GM18502 (cell line): ENCODE measurements around the gene CTNNA2.

Experiments used
- ATAC-seq: cut with Tn5 transposase; IDR thresholded peaks from one replicate; pipeline ENCODE4 v1.9.1; 2021; ENCODE audit warnings: mild to moderate bottlenecking; ENCODE audit not compliant: unreplicated experiment, poor library complexity

CTNNA2 gene

DNA sequence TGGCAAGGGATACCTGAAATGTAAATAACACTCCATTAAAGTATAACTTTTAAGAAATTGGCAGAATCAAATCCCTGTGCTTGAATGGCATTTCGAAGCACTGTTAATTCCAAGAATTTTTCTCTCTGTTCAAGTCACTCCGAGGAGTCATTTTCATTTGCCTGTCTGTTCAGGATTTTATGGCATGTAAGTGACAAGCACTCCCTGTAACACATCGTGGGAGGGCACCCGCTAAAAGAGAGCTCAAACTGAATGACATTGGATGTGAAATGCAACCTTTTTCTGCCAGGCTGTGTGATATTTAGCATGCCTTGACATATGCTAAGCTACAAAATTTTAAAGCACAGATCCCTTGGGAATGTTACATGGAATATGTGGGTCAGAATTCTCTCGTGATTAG lies 452.1 kb downstream of the CTNNA2 start:
- no peak for ATAC-seq

DNA sequence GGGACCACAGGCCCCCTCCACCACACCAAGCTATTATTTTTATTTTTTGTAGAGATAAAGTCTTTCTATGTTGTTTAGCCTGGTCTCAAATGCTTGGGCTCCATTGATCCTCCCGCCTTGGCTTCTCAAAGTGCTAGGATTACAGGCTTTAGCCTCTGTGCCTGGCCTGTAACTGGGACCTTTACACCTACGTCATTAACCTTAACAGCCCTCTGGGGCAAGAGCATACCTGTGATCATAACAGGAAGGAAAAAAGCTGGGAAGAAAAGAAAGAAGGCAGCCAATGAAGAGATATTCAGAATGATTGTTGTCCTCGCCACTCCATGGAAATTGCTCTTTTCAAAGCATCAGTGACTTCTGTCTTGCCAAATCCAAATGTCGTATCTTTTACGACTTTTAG lies 453.5 kb downstream of the CTNNA2 start:
- no peak for ATAC-seq

DNA sequence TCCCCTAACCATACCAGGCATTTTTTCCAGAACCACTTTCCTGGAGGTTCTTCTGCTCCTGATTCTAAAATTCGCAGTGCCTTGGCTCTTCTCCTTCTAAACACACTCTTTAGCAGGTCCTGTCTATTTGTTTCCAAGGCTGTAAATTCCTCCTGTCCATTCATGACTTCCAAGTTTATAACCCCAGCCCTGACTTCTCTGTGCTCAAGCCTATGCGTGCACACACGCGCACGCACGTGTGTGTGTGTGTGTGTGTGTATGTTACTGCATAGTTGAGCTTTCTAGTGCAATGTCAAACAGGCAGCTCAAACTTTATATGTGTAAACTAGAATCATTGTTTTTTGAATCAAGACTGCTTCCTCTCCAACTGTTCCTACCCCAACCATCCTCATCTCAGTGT lies 454.0 kb downstream of the CTNNA2 start:
- no peak for ATAC-seq

DNA sequence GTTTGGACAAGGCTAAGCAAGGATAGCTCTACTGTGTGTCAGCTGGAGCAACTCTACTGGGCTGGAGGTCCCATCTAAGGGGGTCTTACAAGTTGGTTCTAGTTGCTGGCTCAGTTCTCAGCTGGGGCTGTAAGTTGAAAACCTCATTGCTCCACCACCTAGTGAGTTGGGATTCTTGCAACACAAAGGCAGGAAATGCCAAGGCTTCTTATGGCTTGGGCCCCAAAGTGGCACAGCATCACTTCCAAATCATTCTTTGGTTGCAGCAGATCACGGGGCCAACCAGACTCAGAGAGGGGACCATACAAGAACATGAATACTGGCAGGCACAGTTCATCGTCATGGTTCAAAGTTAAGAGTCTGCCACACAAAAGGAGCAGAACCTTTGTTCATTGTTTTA lies 459.0 kb downstream of the CTNNA2 start:
- no peak for ATAC-seq

DNA sequence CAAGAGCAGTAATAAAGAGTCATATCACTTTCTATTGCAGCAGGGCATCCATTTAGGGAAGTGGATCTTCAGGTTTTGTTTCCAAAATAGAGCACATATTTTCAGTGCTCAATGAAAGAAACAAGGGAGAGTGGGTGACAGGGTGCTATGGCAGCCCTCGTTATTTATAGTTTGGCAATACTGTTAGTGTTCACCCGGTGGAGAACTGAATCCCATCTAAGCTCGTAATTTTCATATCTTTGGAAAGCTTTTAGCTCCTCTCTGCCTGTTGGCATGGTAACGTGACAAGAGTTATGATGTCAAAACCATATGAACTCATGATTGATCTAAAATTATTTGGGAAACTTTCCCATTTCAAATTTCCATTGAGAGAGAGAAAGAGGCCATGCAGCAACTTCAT lies 459.8 kb downstream of the CTNNA2 start:
- no peak for ATAC-seq

DNA sequence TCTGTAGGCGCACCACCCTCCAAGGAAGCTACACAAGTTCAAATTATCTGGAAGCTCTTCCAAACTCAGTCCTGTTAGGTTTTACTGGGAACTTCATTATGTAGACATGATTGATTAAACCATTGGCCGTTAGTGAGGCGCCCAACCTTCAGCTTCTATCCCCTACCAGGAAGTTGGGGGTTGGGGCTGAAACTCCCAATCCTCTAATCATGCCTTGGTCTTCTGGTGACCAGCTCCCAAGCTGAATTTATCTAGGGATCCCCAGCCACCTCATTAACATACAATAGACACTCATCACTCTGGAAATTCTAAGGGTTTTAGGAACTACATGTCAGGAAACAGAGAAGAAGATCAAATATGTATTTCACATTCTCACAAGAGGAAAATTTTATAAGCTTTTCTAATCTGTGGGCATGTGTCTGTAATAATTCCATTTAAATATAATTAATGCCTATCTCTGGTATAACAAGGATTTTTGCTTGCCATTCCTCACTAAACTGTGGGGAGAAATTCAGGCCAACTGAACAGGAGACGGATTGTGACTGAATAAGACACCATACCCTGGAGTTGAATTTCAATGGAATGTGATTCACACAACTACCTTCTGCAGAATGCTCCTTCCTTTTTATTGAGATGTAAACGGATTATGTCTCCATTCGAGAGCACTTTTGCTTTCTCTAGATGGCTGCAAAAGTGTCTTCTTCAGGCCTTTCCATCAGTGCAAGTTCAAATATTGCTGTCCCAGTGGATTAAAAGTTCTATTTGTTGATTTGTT lies 463.1 kb downstream of the CTNNA2 start:
- no peak for ATAC-seq

DNA sequence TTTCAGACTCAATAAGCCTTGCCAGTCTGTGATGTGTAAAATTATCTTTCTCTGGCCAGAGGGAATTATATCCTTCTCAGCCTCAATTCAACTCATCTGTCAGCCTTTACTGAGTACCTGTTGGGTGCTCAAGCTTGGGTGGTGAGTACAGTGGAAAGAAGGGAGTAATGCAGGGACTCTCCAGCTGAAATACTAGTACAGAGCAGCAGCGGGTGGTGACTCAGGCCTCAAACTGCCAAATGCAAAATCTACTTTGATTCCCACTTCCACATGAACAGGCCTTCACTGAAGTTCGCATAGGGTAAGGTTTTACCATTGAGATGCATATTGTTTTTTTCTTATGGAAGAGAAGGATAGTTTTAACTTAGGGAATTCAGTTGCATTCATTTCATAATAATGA lies 464.9 kb downstream of the CTNNA2 start:
- no peak for ATAC-seq

DNA sequence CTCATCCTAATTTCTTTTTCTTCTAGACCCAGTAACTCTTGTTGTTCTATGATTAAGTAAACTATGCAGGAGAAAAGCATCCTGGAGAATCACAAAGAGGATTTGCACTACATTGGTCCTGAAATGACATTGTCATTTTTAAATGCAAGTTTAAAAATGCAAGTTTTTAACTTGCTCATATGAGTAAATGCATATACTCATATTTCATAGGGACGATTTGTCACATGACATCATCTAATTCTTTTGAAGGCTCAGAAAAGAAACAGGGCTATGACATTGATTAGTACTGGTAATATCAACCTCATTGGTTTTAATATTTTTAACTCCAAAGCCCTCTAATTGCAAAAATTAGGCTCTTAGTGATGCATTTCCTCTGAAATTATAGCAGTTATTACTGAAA lies 467.3 kb downstream of the CTNNA2 start:
- no peak for ATAC-seq

DNA sequence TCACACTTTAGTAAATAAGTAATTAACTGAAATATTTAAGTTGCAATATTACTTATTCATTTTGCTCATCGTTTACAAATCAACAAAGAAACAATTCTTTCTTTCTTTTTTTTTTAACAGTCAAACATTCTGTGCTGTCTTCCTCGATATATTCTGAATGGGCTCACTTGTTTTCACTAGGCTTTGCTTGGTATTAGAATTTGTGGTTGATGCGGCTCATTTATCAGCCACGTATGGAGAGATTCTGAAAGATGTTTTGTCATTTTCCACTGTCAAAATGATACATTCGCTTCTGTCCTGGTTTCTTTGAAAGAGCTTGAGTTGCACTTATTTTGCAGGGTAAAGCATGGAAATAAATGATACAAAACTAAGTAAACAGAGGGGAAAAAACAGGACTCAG lies 468.0 kb downstream of the CTNNA2 start:
- ATAC-seq: no peak

DNA sequence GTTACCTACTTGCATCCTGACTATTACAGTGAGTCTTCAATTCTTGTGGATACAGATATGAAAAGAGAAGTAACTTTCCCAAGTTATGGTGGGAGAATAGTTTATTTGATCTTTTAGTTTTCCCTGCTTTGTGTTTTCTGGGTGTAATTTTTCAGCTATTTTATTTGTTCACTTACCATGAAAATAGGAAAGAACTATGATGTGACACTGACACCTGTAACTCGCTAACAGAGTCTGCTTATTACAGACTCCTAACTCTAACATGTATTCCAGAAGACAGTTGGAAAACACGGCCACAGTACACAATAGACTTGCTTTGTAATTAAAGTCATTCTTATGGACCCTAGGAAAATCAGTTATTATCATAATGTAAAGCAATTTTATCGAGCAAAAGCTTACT lies 468.5 kb downstream of the CTNNA2 start:
- no peak for ATAC-seq

DNA sequence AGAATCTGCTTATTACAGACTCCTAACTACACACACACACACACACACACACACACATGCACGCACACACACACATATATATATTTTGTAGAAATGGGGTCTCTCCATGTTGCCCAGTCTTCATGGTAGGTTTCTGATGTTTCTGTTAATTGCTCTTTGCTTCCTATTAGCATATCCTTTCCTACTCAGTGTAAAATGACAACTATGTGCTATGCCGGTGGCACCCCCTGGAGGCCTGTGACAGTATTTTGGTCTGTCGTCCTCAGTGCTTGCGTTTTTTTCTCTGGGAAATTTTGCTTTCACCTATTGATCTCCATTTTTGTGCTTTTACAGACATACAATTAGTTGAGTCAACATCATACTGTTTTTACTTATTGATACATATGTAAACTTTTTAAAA lies 469.6 kb downstream of the CTNNA2 start:
- ATAC-seq: no peak

DNA sequence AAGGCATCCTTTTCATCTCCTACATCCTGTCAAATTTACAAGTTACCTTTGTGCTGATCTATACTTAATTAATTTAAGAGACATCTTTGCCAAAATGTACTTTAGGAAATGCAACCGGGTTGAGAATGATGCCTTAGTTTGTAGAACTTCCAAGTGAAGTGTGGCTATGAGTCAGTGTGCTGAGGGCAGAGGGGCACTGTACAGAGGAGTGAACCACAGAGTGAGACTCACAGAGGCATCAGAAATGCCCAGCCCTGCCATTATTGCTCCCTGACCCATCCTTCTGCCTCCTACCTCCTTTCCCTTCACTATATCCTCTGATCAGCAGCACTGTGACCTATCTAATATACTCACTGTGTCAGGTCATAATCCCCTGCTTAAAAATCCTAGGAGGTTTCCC lies 471.6 kb downstream of the CTNNA2 start:
- no peak for ATAC-seq

DNA sequence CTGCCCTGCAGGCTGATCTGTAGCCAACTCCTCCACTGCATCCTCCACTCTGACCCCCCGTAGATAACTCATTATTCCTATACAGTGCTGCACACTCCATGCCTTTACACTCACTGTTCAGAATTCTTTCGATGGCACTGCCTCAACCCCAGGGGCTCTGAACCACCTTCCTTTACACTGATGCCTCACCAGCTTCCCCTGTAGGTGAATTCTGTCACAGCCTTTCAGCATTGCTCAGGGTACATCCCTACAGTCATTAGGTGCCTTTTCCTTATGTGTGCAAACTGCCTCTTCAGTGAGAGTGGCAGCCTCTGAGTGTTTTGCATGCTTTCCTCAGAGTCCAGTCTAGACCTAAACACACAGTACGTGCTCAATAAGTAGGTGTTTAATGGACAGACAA lies 472.3 kb downstream of the CTNNA2 start:
- ATAC-seq: no peak

DNA sequence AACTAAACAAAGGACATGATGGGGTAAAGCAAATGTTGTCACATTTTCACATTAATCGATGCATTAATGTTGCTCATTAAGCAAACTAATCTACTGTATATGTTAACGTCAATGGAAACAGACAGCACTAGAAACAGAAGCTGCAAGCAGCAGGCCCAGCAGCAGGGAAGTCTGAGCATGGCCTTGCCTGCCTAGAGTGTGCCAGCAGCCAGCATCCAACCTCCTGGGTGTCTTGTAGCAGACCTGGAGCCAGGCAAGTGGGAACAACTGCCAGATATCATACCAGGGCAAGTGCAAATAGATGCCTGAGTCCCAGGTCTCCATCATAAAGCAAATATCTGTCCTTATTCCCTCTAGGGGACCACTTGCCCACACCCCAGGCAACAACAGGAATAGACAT lies 472.7 kb downstream of the CTNNA2 start:
- no peak for ATAC-seq

DNA sequence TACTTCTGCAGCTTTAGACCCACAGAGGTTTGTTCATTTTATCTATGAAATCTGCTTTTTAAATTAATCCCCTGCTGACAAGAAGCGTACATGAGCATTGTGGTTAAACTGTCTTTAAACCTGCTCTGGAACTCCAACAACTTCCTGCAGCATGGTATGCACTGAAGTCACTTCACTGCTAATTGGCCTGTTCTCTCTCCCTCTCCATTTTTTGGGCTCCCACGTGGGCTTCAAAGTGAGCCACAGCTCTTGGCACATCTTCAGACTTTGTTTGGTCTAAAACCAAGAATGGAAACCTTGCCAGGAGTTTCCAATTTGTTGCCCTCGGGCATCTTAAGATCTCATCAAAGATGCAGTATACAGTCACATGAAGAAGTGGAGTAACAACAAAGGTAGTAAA lies 480.3 kb downstream of the CTNNA2 start:
- no peak for ATAC-seq

DNA sequence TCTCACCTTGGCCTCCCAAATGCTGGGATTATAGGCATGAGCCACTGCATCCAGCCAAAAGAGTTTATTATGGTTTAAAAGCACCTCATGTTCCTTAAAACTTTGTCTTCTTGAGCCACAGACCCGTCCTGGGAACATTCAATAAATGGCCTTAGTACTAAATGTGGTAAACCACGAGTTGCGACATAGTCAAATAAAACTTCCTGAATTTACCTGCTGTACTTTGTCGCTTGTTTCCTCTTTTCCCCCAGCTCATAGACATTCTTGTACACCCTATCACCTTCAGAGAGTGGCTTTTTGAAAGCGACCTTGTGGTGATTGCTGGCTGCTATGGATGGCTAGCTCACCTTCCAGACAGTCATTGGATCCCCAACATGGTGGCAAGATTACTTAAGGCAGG lies 481.3 kb downstream of the CTNNA2 start:
- no peak for ATAC-seq

DNA sequence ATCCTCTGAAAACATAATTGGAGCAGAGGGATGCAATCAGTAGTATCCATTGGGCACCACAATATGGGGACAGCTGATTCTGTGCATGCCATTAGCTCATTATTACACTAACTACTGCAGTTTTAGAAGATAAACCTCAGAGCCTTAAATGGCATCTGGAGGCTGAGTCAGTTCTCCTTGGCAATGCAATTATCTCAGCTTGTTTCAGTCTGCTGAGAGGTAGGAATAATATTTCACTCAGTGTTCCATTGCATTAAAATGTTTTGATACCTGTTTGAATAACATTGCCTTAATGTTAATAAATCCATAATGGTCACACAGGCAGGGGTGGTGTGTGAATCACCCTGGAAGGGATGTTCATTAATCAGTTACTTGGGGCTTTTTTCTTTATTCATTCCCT lies 482.1 kb downstream of the CTNNA2 start:
- ATAC-seq: no peak

DNA sequence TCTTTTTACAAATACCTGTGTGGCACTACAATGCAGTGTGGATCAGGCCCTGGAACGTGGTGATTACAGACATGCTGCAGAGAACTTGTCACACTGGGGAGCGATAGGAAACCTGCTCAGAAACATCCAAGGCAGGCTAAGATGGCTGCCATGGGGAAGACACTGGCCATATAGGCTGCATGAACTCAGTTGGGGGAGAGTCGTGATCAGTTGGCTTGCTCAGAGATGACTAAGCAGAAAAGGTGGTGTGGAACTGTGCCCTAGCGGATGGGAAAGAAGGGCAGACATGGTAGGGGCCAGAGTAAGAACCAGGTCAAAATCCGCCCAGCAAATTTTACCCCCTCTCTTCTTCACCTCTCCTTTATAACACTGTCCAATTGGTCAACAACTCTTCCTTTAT lies 483.9 kb downstream of the CTNNA2 start:
- no peak for ATAC-seq

DNA sequence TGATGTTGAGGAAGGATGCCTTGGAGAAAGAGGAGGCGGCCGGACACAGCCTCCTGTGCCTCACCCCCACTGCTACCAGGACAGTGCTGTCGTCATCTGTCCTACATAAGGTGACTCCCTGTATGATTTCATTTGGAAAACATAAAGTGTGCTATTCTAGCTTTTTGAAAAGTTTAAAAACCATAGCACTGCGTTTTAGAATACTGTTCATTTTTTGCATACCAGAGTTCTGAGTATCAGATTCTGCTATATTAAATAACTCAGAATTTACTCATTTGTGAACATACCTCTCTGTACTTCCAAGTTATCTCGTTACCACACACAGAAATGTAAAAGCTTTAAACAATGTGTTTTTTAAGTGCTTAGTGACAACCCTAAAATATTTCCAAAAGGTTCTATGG lies 488.9 kb downstream of the CTNNA2 start:
- ATAC-seq: no peak

DNA sequence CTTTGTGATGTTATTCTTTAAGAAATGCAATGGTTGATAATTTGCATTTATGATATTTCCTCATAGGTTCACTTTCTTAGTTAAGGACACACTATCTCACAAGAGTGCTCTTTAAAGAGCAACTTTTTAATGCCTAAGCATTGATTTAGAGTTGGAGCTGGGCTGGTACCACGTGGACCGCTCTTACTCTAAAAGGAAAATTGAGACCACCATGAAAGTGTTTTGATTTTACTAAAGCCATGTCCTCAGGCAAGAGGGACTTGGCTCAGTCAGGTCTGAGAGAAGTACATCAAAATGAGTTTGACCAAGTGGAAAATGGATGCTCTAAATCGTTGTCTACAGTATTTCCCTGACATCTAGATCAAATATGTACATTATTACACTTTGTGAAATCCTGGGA lies 489.3 kb downstream of the CTNNA2 start:
- ATAC-seq: no peak

DNA sequence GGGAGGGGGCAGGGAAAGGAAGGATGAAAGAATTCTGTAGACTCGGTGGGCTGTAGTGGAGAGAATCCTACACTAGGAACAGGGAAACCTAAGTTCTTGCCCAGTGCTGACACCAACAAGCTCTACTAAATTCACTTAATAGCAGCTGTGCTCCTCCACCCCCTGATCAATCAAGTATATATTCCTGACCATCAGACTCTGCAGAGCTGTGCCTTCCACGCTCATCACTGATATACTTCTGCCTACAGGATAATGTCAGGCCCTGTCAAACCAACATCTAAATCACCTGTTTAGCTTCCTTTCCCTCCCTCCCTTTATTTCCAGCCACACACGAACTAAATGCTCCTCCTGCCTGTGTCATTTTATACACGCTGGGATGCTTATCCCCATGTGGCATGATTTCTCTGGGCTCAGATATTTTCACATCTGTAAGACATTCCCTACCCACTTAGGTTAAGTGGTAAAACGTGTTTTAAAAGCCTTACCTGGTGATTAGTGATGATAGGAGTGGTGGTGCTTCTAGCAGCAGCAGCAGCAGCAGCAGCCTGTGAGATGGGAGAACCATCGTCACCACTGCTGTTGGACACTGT lies 489.8 kb downstream of the CTNNA2 start:
- ATAC-seq: no peak

DNA sequence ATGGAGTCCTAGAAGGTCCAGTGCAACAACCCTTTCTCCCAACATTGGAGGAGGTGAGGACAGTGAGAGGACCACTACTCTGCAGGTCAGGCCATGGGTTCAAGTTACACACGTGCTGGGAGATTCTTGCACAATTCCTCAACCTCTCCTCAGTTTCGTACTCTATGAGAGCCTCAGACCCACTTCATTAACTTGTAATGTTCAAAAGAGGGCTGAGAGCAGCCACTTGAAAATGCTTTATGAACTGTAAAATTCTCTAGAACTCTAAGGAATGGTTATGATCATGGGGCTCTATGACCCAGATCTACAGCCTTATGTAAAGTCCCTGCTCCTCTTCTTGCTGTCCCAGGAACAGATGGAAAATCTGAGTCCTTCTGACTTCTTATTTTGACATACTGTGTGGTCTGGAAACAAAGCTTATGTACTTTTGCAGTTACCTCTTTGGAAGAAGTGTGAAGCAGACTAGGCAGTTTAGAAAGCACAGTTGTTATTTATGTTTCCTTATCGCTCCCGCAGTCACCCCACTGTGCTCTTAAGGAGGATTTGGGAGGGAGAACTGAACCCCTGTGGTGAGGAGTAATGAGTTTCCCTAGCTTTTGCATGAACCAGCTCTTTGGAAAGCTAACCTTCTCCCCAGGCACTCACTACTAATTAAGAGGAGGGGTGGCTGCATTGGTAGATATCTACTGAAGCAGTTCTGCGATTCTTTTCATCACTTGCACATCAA lies 495.1 kb downstream of the CTNNA2 start:
- no peak for ATAC-seq
